Stimulated activated naive B cell treated with anti-CD40 and anti-IgM and Interleukin-4, amounts not matched to agents 10 μg/mL and 1 μg/mL and 100 μg/mL, for 72 hours (primary cell): ENCODE measurements around the gene ZNF236.
A peak's percentile ranks its signal among the peaks of the same experiment; 100 is the strongest.
"Not testable (repeated sequence)": the region's sequence is repeated elsewhere in the genome, so short reads cannot be mapped to it uniquely, and the experiment has no call there.

ENCODE experiments used
- ATAC-seq, 2 donors: fragments of 150-1000 bp; cut with Tn5 transposase; replicated peaks; 2 replicates each; pipeline ENCODE4 v1.10.0; 2021; ENCODE audit warnings: moderate library complexity in 1 of 2
- DNase-seq: peaks from one replicate; pipeline ENCODE4 v3.0.0; 2021
- H3K27ac Mint-ChIP-seq: one replicate; pipeline ENCODE4 v1.8.0; 2022; ENCODE audit warnings: mild to moderate bottlenecking, mixed read lengths
- H3K27me3 Mint-ChIP-seq, 2 donors: one replicate each; pipeline ENCODE4 v1.8.0; 2022; ENCODE audit warnings: mixed read lengths in 2 of 2
- H3K36me3 Mint-ChIP-seq, 2 donors: one replicate each; pipeline ENCODE4 v1.8.0; 2022; ENCODE audit warnings: mixed read lengths in 2 of 2, mild to moderate bottlenecking in 1 of 2
- H3K4me1 Mint-ChIP-seq, 2 donors: one replicate each; pipeline ENCODE4 v1.8.0; 2022; ENCODE audit warnings: mixed read lengths in 2 of 2, mild to moderate bottlenecking in 1 of 2
- H3K4me3 Mint-ChIP-seq, 2 donors: one replicate each; pipeline ENCODE4 v1.8.0; 2022; ENCODE audit warnings: mild to moderate bottlenecking in 2 of 2, mixed read lengths in 2 of 2, moderate library complexity in 1 of 2
- H3K9me3 Mint-ChIP-seq, 2 donors: one replicate each; pipeline ENCODE4 v1.8.0; 2022; ENCODE audit warnings: mixed read lengths in 2 of 2, mild to moderate bottlenecking in 1 of 2

ZNF236 gene

GRCh38 chr18:76943542-76944339, 121.4 kb downstream of the ZNF236 start:
- H3K9me3 Mint-ChIP-seq = peaks cover 0 to 10% of the 10 kb centered on the region in 2 donors
- peaks cover 37 to 53% of the 10 kb centered on the region in 2 donors for H3K36me3 Mint-ChIP-seq
- no peak overlapping the region for H3K4me3 Mint-ChIP-seq
- H3K27me3 Mint-ChIP-seq = no peaks in the 10 kb centered on the region
- DNase-seq (no peak), ATAC-seq (no peak)
- H3K4me1 Mint-ChIP-seq = peaks cover 0 to 2% of the 10 kb centered on the region in 2 donors
- H3K27ac Mint-ChIP-seq = no peak overlapping the region

DNA sequence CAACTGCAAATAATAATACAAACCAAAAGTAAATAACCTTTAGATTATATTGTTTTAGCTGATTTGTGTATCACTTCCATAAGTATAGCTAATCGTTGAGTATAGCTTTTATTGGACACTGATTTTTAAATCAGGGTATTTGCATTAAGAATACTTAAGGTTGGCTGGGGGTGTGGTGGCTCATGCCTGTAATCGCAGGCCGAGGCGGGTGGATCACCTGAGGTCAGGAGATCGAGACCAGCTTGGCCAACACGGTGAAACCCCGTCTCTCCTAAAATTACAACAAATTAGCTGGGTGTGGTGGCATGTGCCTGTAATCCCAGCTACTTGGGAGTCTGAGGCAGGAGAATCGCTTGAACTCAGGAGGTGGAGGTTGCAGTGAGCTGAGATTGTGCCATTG, 122.0 kb downstream of the ZNF236 start:
- not testable (repeated sequence) for H3K4me1 Mint-ChIP-seq, H3K27ac Mint-ChIP-seq, H3K4me3 Mint-ChIP-seq, H3K27me3 Mint-ChIP-seq, ATAC-seq, DNase-seq
- H3K36me3 Mint-ChIP-seq = peaks cover 34 to 50% of the 10 kb centered on the region in 2 donors
- peaks cover 0 to 10% of the 10 kb centered on the region in 2 donors for H3K9me3 Mint-ChIP-seq

DNA sequence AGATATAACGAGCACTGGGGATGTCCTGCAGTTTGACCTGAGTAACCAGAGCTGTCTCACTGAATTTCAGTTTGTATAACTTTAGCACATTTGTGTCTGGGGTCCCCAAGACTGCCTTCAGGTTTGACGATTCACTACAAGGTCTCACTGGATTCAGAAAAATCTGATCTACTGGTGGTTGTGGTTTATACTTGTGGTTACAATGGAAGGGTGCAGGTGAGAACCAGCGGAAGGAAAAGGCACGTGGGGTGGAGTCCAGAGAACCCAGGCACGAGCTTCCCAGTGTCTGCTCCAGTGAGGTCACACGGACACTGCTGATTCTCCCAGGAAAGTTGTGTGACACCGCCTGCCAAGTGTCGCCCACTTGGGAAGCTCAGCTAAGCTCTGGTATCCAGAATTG, 126.0 kb downstream of the ZNF236 start:
- H3K4me3 Mint-ChIP-seq = no peak overlapping the region
- H3K27ac Mint-ChIP-seq = no peak overlapping the region
- DNase-seq (no peak), ATAC-seq (no peak)
- H3K4me1 Mint-ChIP-seq = peaks cover 0 to 3% of the 10 kb centered on the region in 2 donors
- H3K27me3 Mint-ChIP-seq = no peaks in the 10 kb centered on the region
- peaks cover 0 to 10% of the 10 kb centered on the region in 2 donors for H3K9me3 Mint-ChIP-seq
- H3K36me3 Mint-ChIP-seq = peaks cover 53 to 59% of the 10 kb centered on the region in 2 donors

DNA sequence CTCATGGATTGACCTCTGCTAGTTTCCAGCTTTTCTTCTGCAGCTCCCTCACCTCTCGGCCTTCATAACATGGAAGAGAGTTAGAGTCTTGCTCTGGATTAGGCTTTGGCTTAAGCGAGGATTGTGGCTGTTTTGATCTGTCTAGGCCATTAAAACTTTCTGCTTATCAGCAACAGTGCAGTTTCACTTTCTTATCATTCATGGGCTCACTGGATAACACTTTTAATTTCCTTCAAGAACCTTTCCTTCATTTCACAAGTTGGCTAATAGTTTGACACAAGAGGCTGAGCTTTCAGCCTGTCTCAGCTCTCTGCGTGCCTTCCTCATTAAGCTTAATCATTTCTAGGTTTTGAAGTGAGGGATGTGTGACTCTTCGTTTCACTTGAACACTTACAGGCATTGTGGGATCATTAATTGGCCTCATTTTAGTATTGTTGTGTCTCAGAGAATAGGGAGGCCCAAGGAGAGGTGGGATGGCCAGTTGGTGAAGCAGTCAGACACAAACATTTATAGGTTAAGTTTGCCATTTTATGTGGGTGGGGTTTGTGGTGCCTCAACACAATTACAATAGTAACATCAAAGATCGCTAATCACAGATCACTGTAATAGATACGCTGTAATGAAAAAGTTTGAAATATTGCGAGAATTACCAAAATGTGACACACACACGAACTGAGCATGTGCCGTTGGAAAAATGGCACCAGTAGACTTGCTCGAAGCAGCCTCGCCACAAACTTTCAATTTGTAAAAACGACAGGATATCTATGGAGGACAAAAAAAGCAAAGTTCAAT, 129.3 kb downstream of the ZNF236 start:
- ATAC-seq (no peak), DNase-seq (no peak)
- Mint-ChIP-seq H3K9me3 (peaks cover 0 to under 1% of the 10 kb centered on the region in 2 donors), H3K36me3 (peaks cover 51 to 52% of the 10 kb centered on the region in 2 donors), H3K27me3 (no peaks in the 10 kb centered on the region), H3K4me1 (peaks cover 0 to 2% of the 10 kb centered on the region in 2 donors), H3K4me3 (no peak overlapping the region), H3K27ac (no peak overlapping the region)

DNA sequence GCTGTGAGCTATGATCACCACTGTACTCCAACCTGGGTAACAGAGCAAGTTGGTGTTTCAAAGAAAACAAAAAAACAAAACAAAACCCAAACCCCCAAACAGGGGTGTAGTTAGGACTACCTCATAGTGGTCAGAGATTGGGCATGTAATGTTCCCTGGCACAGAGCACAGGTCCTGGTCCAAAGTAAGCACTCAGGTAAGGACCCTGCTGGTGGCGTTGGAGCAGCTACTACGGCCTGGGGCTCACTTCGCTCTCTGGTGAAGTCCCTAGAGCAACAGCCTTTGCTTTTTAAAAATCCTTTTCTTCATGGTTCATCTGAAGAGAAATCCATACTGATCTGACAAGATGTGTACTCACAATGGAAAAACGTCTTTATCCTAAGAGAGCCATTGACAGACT, 130.4 kb downstream of the ZNF236 start:
- Mint-ChIP-seq H3K4me1 (peaks cover 0 to 2% of the 10 kb centered on the region in 2 donors), H3K27ac (no peak overlapping the region), H3K9me3 (no peaks in the 10 kb centered on the region), H3K27me3 (no peaks in the 10 kb centered on the region), H3K36me3 (peaks cover 51 to 53% of the 10 kb centered on the region in 2 donors), H3K4me3 (no peak overlapping the region)
- no peak for ATAC-seq
- DNase-seq = no peak

- DNase-seq (no peak), ATAC-seq (no peak)
- no peaks in the 10 kb centered on the region for H3K27me3 Mint-ChIP-seq
- no peak overlapping the region for H3K27ac Mint-ChIP-seq
- H3K4me3 Mint-ChIP-seq = no peak overlapping the region
- no peaks in the 10 kb centered on the region for H3K9me3 Mint-ChIP-seq
- peaks cover 0 to 2% of the 10 kb centered on the region in 2 donors for H3K4me1 Mint-ChIP-seq
- peaks cover 47 to 51% of the 10 kb centered on the region in 2 donors for H3K36me3 Mint-ChIP-seq
These were observed 130.8 kb downstream of the ZNF236 start for GRCh38 chr18:76953156-76953555.

- DNase-seq = no peak
- ATAC-seq = no peak
- Mint-ChIP-seq H3K27ac (no peak overlapping the region), H3K27me3 (no peaks in the 10 kb centered on the region), H3K4me3 (no peak overlapping the region), H3K9me3 (no peaks in the 10 kb centered on the region), H3K4me1 (peaks cover 0 to 2% of the 10 kb centered on the region in 2 donors), H3K36me3 (peaks cover 42 to 46% of the 10 kb centered on the region in 2 donors)
These were observed 131.4 kb downstream of the ZNF236 start for GRCh38 chr18:76953583-76954233.

DNA sequence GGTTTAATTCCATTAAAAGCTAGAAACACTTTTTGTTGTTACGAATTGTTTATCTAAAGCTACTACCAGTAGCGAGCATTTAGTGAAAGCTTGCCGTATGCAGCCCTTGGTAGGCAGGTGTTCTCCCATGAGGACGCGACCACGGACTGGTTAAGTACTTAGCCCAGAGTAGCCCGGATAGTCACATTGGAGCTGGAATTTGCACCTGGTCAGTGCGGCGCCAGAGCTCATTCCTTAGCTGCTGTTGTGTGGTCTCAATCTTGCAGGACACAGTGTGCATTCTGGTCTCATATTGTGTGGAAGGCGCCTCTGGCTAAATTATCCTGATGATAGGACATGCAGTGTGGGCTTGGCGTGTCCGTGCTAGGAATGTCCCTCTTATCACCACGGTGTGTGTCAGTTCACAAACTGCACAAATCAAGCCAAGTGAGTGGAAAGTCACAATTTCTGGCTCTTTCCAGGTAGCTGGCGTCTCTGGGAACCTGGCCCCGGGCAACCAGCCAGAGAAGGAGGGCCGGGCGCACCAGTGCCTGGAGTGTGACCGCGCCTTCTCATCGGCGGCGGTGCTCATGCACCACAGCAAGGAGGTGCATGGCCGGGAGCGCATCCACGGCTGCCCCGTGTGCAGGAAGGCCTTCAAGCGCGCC, 133.3 kb downstream of the ZNF236 start:
- DNase-seq (no peak), ATAC-seq (no peak)
- H3K4me3 Mint-ChIP-seq = no peak overlapping the region
- H3K27me3 Mint-ChIP-seq = no peaks in the 10 kb centered on the region
- peaks cover 48 to 51% of the 10 kb centered on the region in 2 donors for H3K36me3 Mint-ChIP-seq
- H3K9me3 Mint-ChIP-seq = no peaks in the 10 kb centered on the region
- peaks cover 2 to 6% of the 10 kb centered on the region in 2 donors for H3K4me1 Mint-ChIP-seq
- no peak overlapping the region for H3K27ac Mint-ChIP-seq

DNA sequence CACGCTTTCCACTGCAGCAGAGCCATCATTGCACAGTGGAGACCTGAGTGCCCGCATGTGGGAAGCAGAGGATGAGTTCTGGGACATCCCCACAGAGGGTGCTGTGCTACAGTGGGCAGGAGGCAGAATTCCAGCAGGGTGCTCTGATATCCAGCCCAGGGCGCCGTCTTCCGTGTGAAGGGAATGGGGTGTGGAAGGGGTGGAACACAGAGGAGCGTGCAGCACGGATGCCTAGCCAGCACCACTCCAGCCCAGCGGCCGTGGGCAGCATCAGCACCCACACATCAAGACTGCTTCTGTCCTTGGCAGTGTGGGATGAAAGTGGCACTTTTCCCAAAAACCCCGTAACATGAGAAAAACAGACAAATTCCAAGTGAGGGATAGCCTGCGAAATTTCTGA, 134.3 kb downstream of the ZNF236 start:
- Mint-ChIP-seq H3K36me3 (peaks cover 50 to 53% of the 10 kb centered on the region in 2 donors), H3K27ac (peak overlapping the region; percentile 47), H3K27me3 (no peaks in the 10 kb centered on the region), H3K4me1 (peaks cover 5 to 12% of the 10 kb centered on the region in 2 donors), H3K9me3 (no peaks in the 10 kb centered on the region), H3K4me3 (no peak overlapping the region)
- ATAC-seq (no peak), DNase-seq (no peak)

DNA sequence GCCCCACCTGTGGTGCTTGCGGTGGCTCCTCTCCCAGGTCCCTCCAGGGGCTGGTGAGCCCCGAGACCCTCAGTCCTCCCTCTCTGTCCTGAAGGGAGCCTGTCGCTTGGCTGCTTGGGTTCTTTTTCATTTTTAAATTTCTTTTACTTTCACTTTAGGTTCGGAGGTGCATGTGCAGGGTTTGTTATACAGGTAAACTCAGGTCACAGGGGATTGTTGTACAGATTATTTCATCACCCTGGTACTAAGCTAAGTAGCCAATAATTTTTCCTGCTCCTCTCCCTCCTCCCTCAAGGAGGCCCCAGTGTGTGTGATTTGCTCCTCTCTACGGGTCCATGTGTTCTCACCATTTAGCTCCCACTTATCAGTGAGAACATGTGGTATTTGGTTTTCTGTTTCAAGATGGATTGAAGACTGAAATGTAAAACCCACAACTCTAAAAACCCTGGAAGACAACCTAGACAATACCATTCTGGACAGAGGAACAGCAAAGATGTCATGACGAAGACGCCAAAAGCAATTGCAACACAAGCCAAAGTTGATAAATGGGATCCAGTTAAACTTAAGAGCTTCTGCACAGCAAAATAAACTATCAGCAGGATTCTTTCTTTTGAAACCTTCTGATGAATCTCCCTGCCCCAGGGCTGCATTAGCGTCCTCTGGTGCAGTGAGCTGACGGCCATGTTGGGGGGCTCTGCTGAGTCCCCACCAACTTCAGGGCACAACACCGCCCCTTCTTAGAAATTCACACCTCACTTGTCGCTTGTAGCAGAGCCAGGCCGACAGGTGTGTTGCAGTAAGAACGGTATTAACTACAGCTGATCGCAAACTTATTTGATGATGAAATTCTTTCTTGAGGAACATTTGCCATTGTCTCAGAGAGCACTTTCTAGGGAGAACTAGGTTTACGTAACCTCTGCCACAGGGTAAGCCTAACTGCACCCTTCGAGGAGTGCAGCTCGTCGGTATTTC, 135.3 kb downstream of the ZNF236 start:
- no peaks in the 10 kb centered on the region for H3K9me3 Mint-ChIP-seq
- ATAC-seq (no peak), DNase-seq (no peak)
- no peaks in the 10 kb centered on the region for H3K27me3 Mint-ChIP-seq
- no peak overlapping the region for H3K4me3 Mint-ChIP-seq
- peaks cover 58 to 60% of the 10 kb centered on the region in 2 donors for H3K36me3 Mint-ChIP-seq
- H3K27ac Mint-ChIP-seq = no peak overlapping the region
- H3K4me1 Mint-ChIP-seq = peaks cover 12 to 13% of the 10 kb centered on the region in 2 donors

DNA sequence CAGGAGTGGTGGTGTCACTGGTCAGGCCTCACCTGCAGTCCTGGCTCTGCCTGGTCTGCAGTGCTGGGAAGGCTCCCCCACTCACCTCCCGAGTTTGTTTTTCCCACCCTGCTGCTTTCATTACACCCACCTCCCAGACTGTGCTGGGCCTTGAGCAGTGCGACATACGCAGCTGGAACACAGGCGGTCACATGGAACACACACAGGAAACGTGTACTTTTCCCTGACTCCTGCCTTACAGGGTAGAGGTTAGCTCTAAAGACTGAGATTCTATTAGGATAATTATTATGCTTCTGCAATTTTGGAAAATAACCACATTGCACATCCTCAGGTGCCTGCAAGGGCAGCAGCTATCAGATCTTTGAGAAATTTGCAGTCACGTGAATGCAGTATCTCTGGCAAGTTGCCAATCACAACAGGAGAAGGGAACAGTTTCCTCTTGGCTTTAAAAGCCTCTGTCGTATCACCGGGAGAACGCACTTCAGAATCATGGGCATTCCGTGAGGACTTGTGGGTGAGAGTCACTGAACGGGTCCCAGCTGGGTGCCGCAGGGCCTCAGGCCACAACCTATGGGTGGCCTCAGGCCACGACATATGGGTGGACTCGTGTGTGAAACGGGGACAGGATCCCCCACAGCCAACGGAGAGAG, 136.5 kb downstream of the ZNF236 start:
- Mint-ChIP-seq H3K36me3 (peaks cover 59 to 68% of the 10 kb centered on the region in 2 donors), H3K4me1 (peaks cover 12 to 21% of the 10 kb centered on the region in 2 donors), H3K27me3 (no peaks in the 10 kb centered on the region), H3K9me3 (no peaks in the 10 kb centered on the region), H3K4me3 (no peak overlapping the region), H3K27ac (no peak overlapping the region)
- DNase-seq (no peak), ATAC-seq (no peak)

- no peaks in the 10 kb centered on the region for H3K27me3 Mint-ChIP-seq
- peaks cover 62 to 68% of the 10 kb centered on the region in 2 donors for H3K36me3 Mint-ChIP-seq
These were observed 137.2 kb downstream of the ZNF236 start for GRCh38 chr18:76959605-76960004.

More at GRCh38 chr18:76959605-76960004, 137.2 kb downstream of the ZNF236 start:
- ATAC-seq (no peak), DNase-seq (no peak)
- no peak overlapping the region for H3K27ac Mint-ChIP-seq
- H3K9me3 Mint-ChIP-seq = no peaks in the 10 kb centered on the region
- H3K4me3 Mint-ChIP-seq = no peak overlapping the region
- peaks cover 12 to 24% of the 10 kb centered on the region in 2 donors for H3K4me1 Mint-ChIP-seq
